ENCODE results near the gene MAD1L1. TPM values are rescaled to one million over a fixed set of nuclear protein-coding genes. Genes with fewer than 3 reads are reported as not detected.

MAD1L1 gene
- total and polyA plus RNA-seq, 8 donors: 12.8 to 469 (median 27.3) TPM

DNA sequence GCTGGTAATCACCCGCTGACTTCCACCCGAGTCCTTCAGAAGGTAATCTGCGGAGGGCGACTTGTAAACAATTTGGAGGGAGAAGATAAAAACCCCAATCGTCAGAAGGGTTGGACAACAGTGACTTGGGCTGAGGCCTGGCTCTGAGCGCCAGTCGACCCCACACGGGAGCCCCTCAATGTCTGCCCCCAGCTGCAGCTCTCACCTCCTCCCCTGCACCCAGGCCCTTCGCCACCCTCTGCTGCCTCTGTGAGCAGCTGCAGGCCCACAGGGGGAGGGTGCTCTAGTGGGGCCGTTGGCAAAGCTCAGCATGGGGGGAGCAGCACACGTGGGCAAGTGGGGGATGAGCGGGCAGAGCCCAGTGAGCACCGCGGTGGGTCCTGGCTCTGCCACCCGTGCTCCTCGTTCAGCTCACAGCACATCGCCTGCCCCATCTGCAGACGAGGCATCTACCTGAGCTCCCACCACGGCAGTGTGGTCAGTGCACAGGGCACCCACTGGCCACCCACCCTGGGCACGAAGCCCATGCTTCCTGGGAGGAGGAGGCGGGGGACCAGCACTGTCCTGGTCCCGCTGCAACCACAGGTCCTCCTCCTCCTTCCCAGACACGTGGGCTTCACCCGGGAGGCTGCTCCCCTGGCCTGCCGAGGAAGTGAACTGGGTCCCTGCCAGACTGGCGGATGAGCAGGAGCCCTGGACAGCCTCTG is 282.1 kb downstream of the MAD1L1 start:
- no peaks in the 10 kb centered on the region for H3K27me3 ChIP-seq
- H3K36me3 ChIP-seq: peaks cover 0 to 19% (median 6%) of the 10 kb centered on the region in 4 donors
- intact Hi-C loops (cut with DNase I; ENCODE audit: low total_unique reads): no loop called here
- TF ChIP-seq, protein P1, sequence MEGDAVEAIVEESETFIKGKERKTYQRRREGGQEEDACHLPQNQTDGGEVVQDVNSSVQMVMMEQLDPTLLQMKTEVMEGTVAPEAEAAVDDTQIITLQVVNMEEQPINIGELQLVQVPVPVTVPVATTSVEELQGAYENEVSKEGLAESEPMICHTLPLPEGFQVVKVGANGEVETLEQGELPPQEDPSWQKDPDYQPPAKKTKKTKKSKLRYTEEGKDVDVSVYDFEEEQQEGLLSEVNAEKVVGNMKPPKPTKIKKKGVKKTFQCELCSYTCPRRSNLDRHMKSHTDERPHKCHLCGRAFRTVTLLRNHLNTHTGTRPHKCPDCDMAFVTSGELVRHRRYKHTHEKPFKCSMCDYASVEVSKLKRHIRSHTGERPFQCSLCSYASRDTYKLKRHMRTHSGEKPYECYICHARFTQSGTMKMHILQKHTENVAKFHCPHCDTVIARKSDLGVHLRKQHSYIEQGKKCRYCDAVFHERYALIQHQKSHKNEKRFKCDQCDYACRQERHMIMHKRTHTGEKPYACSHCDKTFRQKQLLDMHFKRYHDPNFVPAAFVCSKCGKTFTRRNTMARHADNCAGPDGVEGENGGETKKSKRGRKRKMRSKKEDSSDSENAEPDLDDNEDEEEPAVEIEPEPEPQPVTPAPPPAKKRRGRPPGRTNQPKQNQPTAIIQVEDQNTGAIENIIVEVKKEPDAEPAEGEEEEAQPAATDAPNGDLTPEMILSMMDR (IDR thresholded peaks at IDR 0.05): no peak
- TF ChIP-seq POLR2AphosphoS5 (IDR thresholded peaks at IDR 0.05): no peak
- TF ChIP-seq EP300 (IDR thresholded peaks at IDR 0.05): no peak
- no peak for TF ChIP-seq POLR2A (IDR thresholded peaks at IDR 0.05)
- no peak overlapping the region for H3K4me3 ChIP-seq
- no peak for DNase-seq
- WGBS, 5 donors: 80 to 92% (median 84%) methylated on average over 16 to 26 of the region's 26 CpGs
- no peak overlapping the region for H3K27ac ChIP-seq
- H3K9me3 ChIP-seq: no peaks in the 10 kb centered on the region
- H3K4me1 ChIP-seq: peaks cover 0 to 12% (median 4%) of the 10 kb centered on the region in 4 donors

DNA sequence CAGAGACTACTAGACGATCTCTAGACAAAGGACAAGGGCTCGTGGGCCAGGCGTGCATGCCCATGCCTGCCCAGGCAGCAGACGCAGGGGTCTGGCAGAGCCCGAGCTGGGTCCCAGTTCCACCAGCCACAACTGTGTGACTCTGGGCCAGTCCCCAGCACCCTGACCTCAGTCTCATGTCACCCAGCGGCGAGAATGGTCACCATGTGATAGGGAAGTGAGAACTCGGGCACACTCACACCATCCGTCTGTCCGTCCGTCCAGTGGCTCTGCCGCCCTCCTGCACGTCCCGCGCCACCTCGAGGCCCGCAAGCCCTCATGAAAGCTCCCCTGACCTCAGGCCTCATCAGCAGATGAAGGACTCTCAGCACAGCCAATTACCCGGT is 282.7 kb downstream of the MAD1L1 start:
- H3K4me3 ChIP-seq: no peak overlapping the region
- intact Hi-C loops (cut with DNase I; ENCODE audit: low total_unique reads): no loop called here
- no peak for TF ChIP-seq POLR2A (IDR thresholded peaks at IDR 0.05)
- no peak for TF ChIP-seq EP300 (IDR thresholded peaks at IDR 0.05)
- no peak for TF ChIP-seq POLR2AphosphoS5 (IDR thresholded peaks at IDR 0.05)
- TF ChIP-seq, protein P1 (IDR thresholded peaks at IDR 0.05): no peak
- no peaks in the 10 kb centered on the region for H3K9me3 ChIP-seq
- H3K27ac ChIP-seq: no peak overlapping the region
- no peak for DNase-seq
- H3K4me1 ChIP-seq: peaks cover 0 to 12% (median 4%) of the 10 kb centered on the region in 4 donors
- H3K27me3 ChIP-seq: no peaks in the 10 kb centered on the region
- 85 to 92% (median 92%) methylated on average over 14 to 18 of the region's 18 CpGs for WGBS, 5 donors
- peaks cover 0 to 19% (median 6%) of the 10 kb centered on the region in 4 donors for H3K36me3 ChIP-seq

DNA sequence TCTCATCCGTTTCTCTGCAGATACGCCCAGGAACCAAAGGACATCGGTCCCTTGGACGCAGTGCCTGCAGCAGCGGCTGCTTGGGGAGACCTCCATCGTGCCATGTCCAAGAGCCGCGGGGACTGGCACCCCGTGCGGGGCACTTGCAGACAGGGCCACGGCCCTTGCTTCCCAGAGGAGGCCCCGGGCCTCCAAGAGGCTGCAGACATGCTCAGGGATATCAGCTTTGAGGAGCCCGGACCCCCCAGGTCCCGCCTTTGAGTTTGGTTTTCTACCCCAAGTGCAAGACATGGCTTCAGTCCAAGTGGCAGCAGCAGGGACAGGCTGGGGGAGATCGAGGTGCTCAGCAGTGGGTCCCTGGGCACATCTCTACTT is 283.1 kb downstream of the MAD1L1 start:
- 84 to 90% (median 88%) methylated on average over 11 to 15 of the region's 15 CpGs for WGBS, 5 donors
- Histone ChIP-seq H3K36me3 (peaks cover 0 to 19% (median 6%) of the 10 kb centered on the region in 4 donors), H3K4me3 (no peak overlapping the region), H3K27me3 (no peaks in the 10 kb centered on the region), H3K4me1 (peaks cover 0 to 12% (median 4%) of the 10 kb centered on the region in 4 donors), H3K27ac (no peak overlapping the region), H3K9me3 (no peaks in the 10 kb centered on the region)
- intact Hi-C loops (cut with DNase I; ENCODE audit: low total_unique reads): no loop called here
- TF ChIP-seq EP300 (IDR thresholded peaks at IDR 0.05) (no peak), POLR2AphosphoS5 (IDR thresholded peaks at IDR 0.05) (no peak), POLR2A (IDR thresholded peaks at IDR 0.05) (no peak)
- TF ChIP-seq, protein P1 (IDR thresholded peaks at IDR 0.05): no peak
- DNase-seq: no peak

DNA sequence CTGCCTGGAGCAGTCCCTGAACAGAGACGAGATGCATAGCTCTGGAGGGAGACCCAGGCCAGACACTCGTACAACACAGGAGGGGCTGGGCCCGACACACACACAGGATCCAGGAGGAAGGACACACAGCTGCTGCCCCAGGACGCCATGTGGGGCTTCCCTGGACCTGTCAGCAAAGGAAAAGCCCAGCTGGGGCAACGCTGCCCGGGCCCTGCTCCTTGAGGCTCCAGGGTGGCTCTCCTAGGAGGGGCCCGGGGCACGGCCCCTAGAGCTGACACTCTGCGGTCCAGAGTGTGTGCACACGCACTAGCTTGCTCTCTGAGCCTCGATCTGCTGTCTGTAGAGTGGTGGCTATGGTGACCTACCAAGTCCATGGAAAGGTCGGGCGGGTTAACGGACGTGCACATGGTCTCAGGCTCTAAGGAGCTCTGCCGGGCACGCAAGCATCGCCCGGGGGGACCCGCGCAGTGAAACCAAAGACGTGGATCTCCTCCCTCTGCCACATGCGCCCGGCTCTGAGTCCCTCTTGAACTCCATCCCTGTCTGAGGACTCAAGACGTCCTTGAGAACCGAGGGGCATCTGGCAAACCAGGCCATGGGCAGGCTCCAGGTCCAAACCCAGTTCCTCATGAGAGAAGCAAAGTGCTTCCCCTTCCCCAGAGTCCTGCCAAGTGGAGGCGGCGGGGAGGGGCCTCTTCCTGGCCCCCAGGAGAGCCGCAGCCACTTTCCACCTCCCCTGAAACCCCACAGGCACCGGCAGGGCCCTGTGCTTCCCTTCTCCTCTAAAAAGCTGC is 283.7 kb downstream of the MAD1L1 start:
- intact Hi-C loops (cut with DNase I; ENCODE audit: low total_unique reads): no loop called here
- peaks cover 0 to 12% (median 4%) of the 10 kb centered on the region in 4 donors for H3K4me1 ChIP-seq
- no peak for TF ChIP-seq POLR2AphosphoS5 (IDR thresholded peaks at IDR 0.05)
- TF ChIP-seq POLR2A (IDR thresholded peaks at IDR 0.05): no peak
- TF ChIP-seq, protein P1 (IDR thresholded peaks at IDR 0.05): no peak
- no peak for TF ChIP-seq EP300 (IDR thresholded peaks at IDR 0.05)
- H3K9me3 ChIP-seq: no peaks in the 10 kb centered on the region
- no peaks in the 10 kb centered on the region for H3K27me3 ChIP-seq
- WGBS, 5 donors: 89 to 94% (median 94%) methylated on average over 26 to 30 of the region's 30 CpGs
- DNase-seq: no peak
- no peak overlapping the region for H3K4me3 ChIP-seq
- peaks cover 0 to 13% (median 6%) of the 10 kb centered on the region in 4 donors for H3K36me3 ChIP-seq
- no peak overlapping the region for H3K27ac ChIP-seq
